SK-N-SH treated with all-trans-retinoic acid at 6 μM for 48 hours (cell line): ENCODE measurements around the gene ST6GALNAC2.

Experiments
- ATAC-seq: fragments of 200-7000 bp; cut with Tn5 transposase; 3 replicates; pipeline ENCODE4 v1.9.1; 2020; ENCODE audit warnings: mild to moderate bottlenecking, moderate library complexity
- ARNTL ChIP-seq: fragments of 450-650 bp; formaldehyde crosslinking; IDR thresholded peaks from 2 replicates; pipeline ENCODE4 v1.5.0; 2020; ENCODE audit warnings: low read depth, mild to moderate bottlenecking, moderate library complexity, borderline replicate concordance
- CREB5 ChIP-seq: fragments of 250-450 bp; sonication (Bioruptor Pico); IDR thresholded peaks from 2 replicates; pipeline ENCODE4 v1.5.1; 2020; ENCODE audit warnings: low read depth, mild to moderate bottlenecking, moderate library complexity
- CSDC2 ChIP-seq: fragments of 250-450 bp; sonication (Bioruptor Pico); IDR thresholded peaks from 2 replicates; pipeline ENCODE4 v1.5.0; 2020; ENCODE audit warnings: mild to moderate bottlenecking, moderate library complexity
- ESRRG ChIP-seq: fragments of 250-450 bp; sonication (Bioruptor Pico); IDR thresholded peaks from 2 replicates; pipeline ENCODE4 v1.6.1; 2021; ENCODE audit warnings: mild to moderate bottlenecking
- ISL1 ChIP-seq: fragments of 250-450 bp; sonication (Bioruptor Pico); IDR thresholded peaks from 2 replicates; pipeline ENCODE4 v2.1.2; 2022; ENCODE audit warnings: mild to moderate bottlenecking, moderate library complexity
- OSR1 ChIP-seq: fragments of 250-450 bp; sonication (Bioruptor Pico); IDR thresholded peaks from 2 replicates; pipeline ENCODE4 v1.8.0; 2022; ENCODE audit warnings: moderate library complexity, mild to moderate bottlenecking, inconsistent platforms
- POU6F1 ChIP-seq: fragments of 250-450 bp; sonication (Bioruptor Pico); IDR thresholded peaks from 2 replicates; pipeline ENCODE4 v1.8.0; 2021; ENCODE audit warnings: low read depth, mild to moderate bottlenecking, moderate library complexity, borderline replicate concordance
- SNAI2 ChIP-seq: fragments of 250-450 bp; sonication (Bioruptor Pico); IDR thresholded peaks from 2 replicates; pipeline ENCODE4 v1.5.0; 2020; ENCODE audit warnings: mild to moderate bottlenecking, moderate library complexity
- TCF4 ChIP-seq: fragments of 250-450 bp; sonication (Bioruptor Pico); IDR thresholded peaks from 2 replicates; pipeline ENCODE4 v1.8.0; 2021; ENCODE audit warnings: mild to moderate bottlenecking, moderate library complexity, borderline replicate concordance
- TOX ChIP-seq: fragments of 250-450 bp; sonication (Bioruptor Pico); IDR thresholded peaks from 2 replicates; pipeline ENCODE4 v1.8.0; 2021; ENCODE audit warnings: mild to moderate bottlenecking, moderate library complexity, borderline replicate concordance
- TSHZ2 ChIP-seq: fragments of 250-450 bp; sonication (Bioruptor Pico); IDR thresholded peaks from 2 replicates; pipeline ENCODE4 v1.5.0; 2020; ENCODE audit warnings: mild to moderate bottlenecking, moderate library complexity
- ZFP3 ChIP-seq: fragments of 250-450 bp; sonication (Bioruptor Pico); IDR thresholded peaks from 2 replicates; pipeline ENCODE4 v1.5.0; 2020; ENCODE audit warnings: mild to moderate bottlenecking, moderate library complexity
- ZNF565 ChIP-seq: fragments of 450-650 bp; formaldehyde crosslinking; conservative IDR thresholded peaks from 2 replicates; pipeline ENCODE4 v1.5.0; 2020; ENCODE audit warnings: low read depth, mild to moderate bottlenecking, moderate library complexity
- ZNF8 ChIP-seq: fragments of 450-650 bp; formaldehyde crosslinking; IDR thresholded peaks from 2 replicates; pipeline ENCODE4 v1.5.0; 2020; ENCODE audit warnings: mild to moderate bottlenecking, moderate library complexity

The ST6GALNAC2 gene

GRCh38 chr17:76585649-76586593 is at the start of gene ST6GALNAC2:
Gene ST6GALNAC2, minus strand, starts transcription at chr17:76585860. Its CDS starts 52 bp downstream, at chr17:76585808.
- TF ChIP-seq POU6F1 (CRISPR knock-in tag), result no peak
- TF ChIP-seq TSHZ2 (CRISPR knock-in tag), result no peak
- TF ChIP-seq ARNTL (CRISPR knock-in tag), result no peak
- ATAC-seq, result peak; percentile 96

GRCh38 chr17:76635039-76635438 is 49.4 kb upstream of the ST6GALNAC2 start:
- peak; percentile 72 for ATAC-seq

GRCh38 chr17:76633628-76634328 is 48.1 kb upstream of the ST6GALNAC2 start:
- TF ChIP-seq ISL1 (CRISPR knock-in tag), result no peak
- TF ChIP-seq ESRRG, result no peak
- TF ChIP-seq OSR1, result no peak
- ATAC-seq, result no peak

More at GRCh38 chr17:76635039-76635438, 49.4 kb upstream of the ST6GALNAC2 start:
- TF ChIP-seq CSDC2, result 0 out of 2 replicates have a peak, but pooled peaks have one; percentile 26
- TF ChIP-seq TSHZ2 (CRISPR knock-in tag), result no peak
- no peak for TF ChIP-seq OSR1
- TF ChIP-seq, all 23 proteins: peak for 1

- no peak for ATAC-seq
- no peak for TF ChIP-seq TSHZ2 (CRISPR knock-in tag)
- TF ChIP-seq ZFP3 (CRISPR knock-in tag), result no peak
- no peak for TF ChIP-seq TOX
- TF ChIP-seq ZNF8, result no peak
- no peak for TF ChIP-seq ZNF565 (CRISPR knock-in tag)
- no peak for TF ChIP-seq CREB5
- no peak for TF ChIP-seq SNAI2 (CRISPR knock-in tag)
- TF ChIP-seq TCF4 (CRISPR knock-in tag), result no peak
- TF ChIP-seq ISL1 (CRISPR knock-in tag), result no peak
Measured at GRCh38 chr17:76631821-76632565, 46.3 kb upstream of the ST6GALNAC2 start.
